DMS153 (cell line): ENCODE measurements around the gene GNAO1.

ENCODE experiments used
- DNase-seq: peaks from one replicate; lab custom pipeline; 2025; lab: John Stamatoyannopoulos, UW

Gene GNAO1

DNA sequence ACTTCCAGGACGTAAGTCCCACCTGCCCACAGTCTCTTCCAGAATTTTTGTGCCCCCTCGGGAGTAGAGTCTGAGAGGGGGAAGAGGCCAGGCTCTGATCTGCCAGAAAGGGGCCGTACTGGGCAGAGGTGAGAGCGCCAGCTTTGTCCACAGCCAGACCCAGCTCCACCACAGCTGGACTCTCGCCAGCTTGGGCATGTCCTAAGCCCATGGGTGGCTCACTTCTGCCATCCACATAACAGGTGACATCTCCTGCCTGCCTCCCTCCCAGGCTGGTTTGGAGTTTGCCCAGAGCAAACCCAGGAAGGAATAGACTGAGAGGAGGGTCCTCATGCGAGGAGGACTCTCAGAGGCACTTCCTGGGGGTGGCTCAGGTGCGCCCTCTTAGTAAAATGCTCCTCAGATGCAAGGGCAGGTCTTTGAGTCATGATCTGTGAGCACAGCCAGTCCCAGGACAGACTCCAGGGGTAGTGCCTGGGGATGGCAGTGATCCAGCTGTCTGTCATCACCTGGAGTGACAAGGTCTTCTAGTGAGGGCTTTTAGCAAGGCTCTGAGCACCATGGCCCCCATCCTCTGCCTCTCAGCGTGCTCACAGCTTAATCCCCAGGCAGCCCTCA, 144.9 kb downstream of the GNAO1 start:
- no peak for DNase-seq

DNA sequence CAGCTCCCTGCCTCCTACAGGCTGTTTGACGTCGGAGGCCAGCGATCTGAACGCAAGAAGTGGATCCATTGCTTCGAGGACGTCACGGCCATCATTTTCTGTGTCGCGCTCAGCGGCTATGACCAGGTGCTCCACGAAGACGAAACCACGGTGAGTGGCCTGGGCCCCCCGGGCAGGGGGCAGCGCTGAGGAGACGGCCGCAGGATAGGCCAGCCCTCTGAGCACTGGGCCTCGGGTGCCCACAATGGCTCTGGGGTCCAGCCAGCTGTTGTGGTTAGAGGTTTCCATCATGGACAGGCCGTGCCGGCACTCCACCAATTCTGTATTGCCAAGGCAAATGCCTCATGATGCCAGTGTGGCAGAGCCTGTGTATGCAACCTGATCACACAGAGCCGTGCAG, 145.4 kb downstream of the GNAO1 start:
- DNase-seq, result no peak

DNA sequence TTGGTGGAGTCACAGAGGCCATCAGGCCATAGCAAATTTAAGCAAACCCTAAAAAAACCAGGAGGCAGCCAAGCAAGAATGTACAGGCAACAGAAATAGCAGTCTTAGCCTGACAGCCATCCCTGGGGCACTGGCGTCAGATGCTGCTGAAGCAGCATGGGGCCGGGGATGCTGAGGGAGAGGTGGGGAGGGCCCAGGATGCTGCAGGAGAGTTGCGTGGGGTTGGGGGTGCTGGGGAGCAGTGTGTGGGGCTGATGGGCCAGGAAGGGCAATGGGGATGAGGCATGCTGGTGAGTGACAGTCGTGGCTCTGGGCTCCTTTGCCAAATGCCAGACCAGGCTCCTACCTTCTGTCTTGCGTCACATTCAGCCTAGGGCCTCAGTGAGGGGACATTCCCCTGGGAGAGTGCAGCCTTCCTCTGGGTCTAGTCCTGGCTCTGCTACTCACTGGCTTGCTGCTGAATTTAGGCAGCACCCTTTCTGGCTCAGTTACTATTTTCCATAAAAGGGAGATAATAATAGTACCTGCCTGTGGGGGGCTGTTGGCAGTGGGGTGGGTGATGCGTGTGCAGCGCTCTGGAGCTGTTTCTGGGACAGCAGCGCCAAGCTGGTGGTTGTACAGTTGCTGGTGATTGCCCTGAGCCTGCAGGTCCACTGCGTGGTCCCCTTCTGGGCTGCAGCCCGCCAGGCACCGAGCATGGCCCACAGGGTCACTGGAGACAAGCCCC, 146.0 kb downstream of the GNAO1 start:
- no peak for DNase-seq

DNA sequence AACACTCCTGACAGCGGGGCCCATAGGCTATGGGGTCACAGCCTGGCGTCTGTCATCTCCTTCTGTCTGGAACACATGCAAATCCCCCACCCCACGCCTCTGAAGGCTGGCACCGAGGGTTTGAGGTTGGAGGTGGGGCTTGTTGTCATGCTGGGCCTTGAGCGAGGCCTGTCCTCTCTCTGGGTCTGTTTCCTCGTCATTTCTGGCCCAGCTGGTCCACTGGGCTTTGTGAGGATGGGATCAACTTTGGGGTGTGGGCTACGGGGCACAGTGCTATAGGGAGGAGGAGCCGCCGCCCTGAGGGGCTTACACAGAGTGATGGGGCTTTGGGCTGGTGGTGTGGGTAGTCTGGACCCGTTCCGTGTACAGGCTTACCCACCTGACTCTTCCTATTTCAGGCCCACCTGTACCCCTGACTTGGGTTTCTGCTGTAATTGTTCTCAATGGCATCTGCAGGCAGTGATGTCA, 146.6 kb downstream of the GNAO1 start:
- no peak for DNase-seq

DNA sequence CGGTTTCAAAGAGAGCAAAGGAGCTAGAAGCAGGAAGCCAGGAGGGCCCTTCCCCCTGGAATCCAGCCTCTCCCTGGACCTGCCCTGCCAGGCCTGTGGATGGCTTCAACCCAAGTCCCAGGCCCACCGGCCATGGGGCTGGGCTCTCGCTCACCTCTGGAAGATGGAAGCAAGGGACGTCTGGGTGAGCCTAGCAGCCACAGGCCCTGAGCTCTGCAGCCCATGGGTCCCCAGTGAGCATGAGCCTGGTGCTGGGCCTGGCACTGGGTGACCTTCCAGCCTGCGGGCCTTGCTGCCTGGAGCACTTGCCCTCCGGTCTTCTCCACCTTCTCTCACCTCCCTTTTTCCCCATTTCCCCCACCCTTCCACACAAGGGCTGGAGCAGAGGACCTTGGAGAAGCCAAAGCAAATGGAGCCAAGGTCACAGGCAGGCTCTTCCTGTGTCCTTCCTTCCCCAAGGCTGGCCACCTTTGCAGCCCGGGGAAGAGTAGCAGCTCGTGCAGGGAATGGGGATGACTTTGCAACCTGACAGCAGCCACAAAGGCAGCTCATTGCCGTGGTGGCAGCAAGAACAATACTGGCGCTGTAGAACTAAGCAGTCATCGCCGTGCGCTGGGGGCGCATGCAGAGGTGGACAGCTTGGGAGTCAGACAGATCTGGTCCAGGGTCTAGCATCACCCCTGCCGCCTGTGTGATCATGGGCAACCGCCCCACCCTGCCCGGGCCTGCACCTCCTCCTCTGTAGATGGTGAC, 147.5 kb downstream of the GNAO1 start:
- DNase-seq, result no peak

DNA sequence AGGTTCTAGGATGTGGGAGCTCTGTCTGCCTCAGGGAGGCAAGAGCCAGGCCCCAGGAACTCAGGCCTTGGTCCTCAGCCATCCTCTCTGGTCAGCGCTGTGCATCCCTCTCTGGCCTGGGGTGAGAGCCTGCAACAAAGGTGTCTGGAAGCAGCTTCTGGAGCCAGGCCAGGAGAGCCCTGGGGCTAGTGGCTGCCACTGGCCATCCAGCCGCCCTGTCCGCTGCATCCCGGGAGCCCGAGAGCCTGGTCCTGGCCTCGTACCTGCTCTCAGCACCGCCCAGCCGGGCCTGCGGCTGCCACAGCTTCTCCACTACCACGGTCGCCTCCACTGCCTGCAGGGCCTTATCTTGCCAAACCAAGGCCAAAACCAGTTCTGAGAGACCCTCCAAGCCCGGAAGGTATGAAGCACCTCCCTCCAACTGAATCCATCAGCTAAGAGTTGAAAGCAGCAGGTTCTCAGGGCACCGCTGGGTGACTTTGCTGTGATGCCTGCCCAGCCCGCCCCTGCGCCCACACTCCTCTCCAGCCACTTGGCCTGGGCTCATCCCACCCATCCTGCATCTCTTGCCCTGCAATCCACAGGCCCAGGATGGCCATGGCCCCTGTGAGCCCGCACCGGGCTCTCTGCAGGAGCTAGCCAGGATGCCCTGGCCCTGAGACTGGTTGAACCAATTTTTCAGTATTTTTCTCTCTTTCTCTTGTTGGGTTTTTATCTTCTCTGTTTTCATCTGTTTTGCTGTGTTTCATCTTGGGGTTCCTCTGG, 148.3 kb downstream of the GNAO1 start:
- DNase-seq, result no peak

DNA sequence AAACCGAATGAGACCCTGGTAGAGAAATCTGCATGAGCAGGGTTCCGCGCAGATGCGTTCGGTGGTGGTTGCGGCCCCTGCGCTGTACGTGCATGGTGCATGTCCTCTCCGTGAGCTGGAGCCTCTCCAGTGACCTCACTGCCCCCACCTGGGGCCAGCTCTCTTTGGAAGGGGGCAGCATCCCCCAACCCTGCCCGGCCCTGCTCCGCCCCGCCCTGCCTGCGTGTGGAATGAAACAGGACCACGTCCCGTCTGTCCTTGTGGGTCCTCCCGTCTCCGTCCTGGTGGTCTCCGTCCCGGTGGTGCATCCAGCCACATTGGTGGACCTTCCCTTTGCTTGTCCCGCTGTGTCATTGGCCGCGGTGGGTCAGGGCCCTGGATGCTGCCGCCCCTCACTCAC, 149.1 kb downstream of the GNAO1 start:
- no peak for DNase-seq

DNA sequence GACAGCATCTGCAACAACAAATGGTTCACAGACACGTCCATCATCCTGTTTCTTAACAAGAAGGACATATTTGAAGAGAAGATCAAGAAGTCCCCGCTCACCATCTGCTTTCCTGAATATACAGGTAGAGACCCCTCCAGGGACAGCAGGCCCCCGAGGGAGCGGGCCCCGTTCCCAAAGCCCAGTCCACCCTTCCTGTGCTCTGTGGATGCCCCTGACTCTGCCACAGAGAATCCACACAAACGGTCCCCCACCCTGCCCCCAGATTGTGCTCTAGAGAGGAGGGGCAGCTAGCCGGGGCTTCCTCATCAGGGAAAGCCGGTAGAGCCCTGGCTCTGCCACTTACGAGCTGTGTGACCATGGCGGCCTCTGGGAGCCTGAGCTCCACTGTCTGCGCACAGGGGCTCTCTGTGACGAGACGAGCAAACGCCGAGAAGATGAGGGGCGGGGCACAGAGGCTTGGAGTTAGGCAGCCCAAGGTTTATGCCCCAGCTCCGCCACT, 149.6 kb downstream of the GNAO1 start:
- no peak for DNase-seq

DNA sequence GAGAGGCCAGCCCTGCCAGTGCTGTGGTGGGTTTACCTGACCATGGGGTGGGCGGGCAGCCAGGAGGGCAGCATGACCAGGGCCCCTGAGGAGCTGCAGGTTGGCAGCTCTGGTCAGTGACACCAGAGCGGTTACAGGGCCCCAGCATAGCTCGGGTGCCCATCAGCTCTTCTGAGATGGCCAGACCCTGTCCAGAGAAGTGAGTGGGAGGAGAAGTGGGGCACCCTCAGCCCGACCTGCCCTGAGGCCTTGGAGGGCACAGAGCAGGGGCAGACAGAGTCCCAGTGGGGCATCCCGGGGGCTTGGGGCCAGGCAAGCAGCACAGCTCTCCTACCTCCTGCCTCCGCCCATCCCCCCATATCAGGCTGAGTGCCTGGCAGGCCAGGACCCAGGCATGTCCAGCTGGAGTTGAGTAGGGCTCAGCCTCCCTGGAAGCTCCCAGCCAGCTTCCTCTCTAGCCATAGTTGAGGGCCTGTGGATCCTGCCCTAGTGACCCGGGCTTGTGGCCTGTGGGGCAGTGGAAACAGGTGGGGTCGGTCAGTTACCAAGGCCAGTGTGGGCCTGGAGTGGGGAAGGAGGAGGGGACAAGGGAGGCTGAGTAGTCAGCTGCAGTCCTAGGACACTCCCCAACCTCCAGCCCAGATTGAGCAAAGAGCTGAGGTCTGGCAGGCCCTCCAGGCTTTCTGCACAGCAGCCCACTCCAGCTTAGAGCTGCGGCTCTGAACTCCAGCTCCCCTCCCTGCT, 150.5 kb downstream of the GNAO1 start:
- DNase-seq, result no peak

DNA sequence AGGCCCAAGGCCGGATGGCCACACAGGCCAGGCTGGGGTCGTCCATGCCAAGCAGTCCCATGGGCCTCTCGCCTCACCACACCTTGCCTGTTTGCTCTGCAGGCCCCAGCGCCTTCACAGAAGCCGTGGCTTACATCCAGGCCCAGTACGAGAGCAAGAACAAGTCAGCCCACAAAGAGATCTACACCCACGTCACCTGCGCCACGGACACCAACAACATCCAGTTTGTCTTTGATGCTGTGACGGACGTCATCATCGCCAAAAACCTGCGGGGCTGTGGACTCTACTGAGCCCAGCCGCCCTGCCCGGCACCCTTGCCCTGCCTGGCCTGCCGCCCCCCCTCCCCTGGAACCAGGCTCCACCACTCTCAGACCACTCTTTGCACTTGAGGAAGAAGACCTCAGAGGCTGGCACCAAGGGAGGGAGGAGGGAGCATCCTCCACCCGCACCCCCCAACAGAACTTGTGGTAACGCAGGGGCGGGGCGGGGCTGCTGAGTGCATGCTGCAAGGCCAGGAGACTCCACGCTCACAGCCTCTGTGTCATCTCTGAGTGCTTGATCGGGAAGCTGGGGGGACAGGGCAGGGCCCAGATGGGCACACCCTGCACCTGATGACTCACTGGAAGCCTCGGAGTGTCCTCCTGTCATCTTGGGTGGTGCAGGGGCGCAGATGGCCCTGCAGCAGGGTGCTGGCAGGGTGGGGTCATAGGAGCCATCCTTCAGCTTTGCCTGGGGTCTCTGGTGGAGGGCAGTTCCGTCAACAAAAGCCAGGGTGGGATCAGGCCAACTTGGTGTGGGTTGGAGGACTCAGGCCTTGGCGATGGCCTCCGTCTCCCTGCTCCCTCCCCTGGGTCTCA, 152.6 kb downstream of the GNAO1 start:
- DNase-seq, result no peak

DNA sequence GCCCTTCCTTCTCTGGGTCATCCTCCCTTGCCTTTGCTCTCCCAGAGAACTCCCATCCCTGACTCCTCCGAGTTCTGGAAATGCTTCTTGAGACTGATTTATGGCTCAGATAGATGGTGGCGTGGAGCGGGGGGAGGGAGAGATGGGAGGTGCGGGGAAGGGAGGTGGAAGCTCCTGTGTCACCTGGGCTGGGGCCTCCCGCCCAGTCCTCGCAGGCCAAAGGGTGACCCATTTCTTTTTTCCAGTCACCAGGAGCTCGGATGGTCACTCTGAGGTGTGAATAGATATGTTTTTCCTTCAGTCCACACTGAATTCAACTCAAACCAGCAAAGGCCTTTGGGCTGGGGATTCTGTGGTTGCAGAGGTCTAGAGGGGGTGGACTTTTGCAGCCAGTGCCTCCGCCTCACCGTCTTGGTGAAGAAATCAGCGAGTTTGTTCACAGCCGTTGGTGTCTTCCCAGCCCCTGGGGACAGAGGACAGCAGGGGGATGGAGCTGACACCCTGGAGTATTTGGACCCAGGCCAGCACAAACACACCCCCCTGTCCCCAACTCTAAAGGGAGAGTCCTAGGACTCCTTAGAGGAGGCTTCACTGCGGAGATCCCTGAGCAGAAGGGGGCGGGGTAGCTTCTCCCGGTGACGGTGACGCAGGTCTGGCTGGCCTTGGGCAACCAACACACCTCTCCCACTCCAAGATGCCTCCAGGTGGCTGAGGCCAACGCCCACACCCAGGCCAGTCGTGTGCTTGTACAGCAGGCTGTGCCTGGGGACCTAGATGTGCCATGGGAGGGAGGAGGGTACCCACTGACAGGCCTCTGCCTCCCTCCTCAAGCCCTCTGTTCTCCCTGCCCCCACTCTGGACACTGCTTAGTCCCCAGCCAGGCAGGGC, 153.5 kb downstream of the GNAO1 start:
- DNase-seq, result no peak

DNA sequence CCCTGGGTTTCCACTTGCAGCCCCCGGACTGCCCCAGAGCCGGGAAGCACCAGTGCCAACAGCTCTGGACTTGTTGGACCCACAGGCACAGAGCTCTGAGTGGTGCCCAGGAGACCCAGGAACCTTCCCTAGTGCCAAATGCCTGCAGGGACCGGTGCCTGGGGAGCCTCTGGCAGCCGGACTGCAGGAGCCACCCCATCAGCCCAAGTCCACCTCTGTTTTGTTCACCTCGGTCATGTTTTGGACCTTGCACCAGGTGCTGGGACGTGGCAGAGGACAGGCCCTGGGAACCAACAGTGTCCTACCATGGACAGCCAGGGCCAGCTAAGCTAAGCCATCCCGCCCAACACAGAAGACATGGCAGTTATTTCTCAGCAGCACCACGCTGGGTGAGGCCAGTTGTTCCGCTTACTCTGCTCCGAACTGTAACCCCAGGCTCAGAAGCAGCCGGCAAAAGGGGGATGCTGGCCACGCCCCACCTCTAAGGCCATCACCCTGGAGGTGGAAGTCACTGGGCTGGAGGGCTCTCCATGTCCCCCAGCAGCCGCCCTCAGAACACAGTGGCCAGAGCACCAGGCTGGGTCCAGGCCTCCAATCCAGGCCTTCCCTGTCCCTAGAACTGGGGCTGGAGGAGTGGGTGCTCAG, 154.2 kb downstream of the GNAO1 start:
- DNase-seq, result no peak

DNA sequence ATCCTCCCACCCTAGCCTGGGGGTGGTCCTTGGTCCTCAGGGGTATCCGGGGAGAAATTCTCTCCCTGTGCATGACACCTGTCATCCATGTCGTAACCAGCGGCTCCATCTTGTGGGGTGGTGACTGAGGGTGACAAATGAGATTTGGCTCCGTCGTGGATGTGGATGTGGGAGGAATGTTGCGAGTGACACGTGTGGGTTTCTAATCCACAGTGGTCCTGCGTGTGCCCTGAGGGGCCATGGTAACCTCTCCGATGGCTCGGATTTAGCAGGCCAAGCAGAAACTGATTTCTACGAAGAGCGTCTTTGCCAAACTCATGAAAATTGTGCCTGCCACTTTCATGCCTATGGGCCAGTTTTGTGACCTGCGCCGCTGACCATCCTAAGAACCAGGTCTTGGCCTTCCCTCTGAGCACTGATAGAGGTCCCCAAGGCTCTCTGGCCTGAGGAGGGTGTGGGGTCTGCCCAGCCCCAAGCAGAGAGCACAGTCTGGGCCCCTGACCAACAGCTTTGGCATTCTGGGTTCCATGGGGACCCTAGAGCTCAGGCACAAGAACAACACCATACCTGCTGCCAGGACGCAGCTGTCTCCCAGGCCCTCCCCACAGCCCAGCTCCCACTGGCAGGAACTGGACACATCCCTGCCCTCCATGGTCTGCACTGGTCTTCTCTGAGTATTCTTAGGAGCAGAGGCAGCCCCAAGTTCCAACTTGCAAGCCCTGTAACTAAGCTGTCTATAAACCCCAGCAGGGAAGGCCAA, 155.0 kb downstream of the GNAO1 start:
- DNase-seq, result no peak

DNA sequence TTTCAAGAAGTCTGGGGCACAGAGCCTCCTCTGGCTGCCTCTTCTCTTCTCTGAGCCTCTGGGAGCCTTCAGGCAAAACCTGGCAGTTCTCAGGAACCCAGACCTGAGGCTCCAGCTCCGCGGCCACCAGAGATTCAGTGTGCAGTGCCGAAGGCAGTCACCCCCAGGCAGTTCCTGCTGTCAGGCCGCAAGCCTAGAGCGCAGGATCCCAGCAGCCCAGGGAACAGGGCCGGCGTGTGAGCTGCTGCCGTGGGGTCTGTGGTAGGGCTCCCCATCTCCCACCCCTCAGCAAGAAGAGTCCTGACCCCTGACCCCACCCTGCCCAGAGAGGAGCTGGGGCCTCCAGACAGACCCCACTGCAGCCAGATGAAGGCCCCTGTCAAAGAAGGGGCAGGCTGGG, 155.9 kb downstream of the GNAO1 start:
- no peak for DNase-seq

DNA sequence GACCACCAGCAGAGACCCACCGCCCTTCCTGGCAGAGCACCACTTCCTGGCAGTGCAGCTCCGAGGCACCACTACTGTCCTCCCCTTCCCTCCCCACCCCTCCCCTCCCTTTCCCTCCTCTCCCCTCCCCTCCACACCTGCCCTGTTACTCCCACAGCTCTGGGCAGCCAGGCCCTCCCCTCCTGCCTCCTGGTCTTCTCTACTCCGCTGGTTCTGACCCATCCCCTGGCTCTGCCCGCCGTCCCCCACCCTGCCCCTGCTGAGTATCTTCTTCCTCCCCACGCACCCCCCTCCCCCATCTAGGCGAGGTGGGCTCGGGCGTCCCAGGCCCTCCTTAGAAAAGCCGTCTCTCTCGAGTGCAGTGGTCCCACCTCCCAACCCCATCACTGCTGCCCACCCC, 156.4 kb downstream of the GNAO1 start:
- no peak for DNase-seq

DNA sequence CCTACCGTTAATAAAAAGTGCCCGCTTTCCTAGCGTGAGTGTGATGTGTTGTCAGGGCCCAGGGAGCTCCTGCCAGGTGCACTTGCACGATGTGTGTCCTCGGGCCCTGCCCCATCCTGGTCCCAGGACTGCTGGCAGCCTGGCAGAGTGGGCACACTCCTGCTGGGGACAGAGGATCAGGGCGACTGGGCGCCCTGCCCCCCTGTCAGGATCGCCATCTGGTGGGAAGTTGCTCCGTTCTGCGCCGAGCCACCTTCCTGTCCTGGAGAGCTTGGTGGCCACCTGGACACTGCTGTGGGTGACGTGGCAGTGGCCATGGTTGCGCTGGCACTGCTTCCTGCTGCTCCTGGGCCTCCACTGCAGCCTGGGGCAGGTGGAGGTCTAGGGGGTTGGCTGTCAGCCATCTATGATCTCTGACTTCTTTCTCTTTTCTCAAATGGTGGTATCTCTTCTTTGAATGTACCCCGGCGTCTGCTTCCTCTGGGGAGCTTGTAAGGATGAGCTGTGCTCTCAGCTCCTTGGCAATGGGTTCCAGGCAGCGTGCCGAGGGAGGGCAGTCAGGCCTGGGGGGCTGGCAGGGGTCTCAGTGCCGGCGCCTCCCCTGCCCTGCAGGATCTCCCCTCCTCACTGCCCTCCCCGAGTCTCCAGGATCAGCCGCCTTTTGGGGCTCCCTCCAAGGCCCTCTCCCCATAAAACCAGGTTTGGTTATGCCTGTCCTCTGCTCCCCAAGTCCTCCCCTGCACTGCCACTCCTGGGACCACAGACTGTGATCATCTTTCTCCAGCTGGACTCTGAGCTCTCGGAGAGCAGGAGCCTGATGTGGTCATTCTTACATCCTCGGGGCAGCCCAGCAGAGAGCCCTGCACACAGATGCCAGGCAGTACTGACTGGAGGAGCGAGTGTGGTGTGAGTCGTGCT, 157.1 kb downstream of the GNAO1 start:
- no peak for DNase-seq

DNA sequence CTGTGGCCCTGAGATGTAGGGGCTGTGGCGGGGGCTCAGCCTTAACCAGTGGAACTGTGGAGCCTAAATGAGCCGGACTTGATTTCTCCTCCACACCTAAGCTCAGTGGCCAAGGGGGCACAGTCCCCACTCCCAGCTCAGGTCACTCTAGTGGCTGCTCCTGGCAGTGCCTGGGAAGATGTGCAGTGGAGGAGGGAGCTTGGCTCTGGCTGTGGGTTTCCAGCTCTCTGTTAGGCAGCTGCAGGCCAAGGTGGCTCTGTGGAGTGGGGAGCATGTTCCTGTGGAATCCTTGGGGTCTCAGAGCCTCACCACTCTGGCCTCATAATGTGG, 157.8 kb downstream of the GNAO1 start:
- DNase-seq, result no peak
